NCI-H128 (cell line): ENCODE data around the gene TAL1.

Experiments
- DNase-seq: peaks from one replicate; lab custom pipeline; 2025; ENCODE audit not compliant: unreplicated experiment; lab: John Stamatoyannopoulos, UW

Gene TAL1

GRCh38 chr1:47229886-47230691 is 1.9 kb downstream of the TAL1 start:
- DNase-seq, result no peak

GRCh38 chr1:47229031-47229885 is 2.8 kb downstream of the TAL1 start:
- no peak for DNase-seq

- no peak for DNase-seq
These were observed 3.4 kb downstream of the TAL1 start for GRCh38 chr1:47228644-47229030.

GRCh38 chr1:47227341-47228232 is 4.4 kb downstream of the TAL1 start:
- DNase-seq, result no peak

- no peak for DNase-seq
These were observed 5.2 kb downstream of the TAL1 start for GRCh38 chr1:47226839-47227215.

GRCh38 chr1:47226121-47226838 is 5.7 kb downstream of the TAL1 start:
- no peak for DNase-seq

- no peak for DNase-seq
These were observed 6.5 kb downstream of the TAL1 start for GRCh38 chr1:47225430-47226100.

GRCh38 chr1:47224676-47225399 is 7.2 kb downstream of the TAL1 start:
- DNase-seq, result no peak

GRCh38 chr1:47223921-47224675 is 7.9 kb downstream of the TAL1 start:
- DNase-seq, result no peak

- DNase-seq, result no peak
These were observed 8.7 kb downstream of the TAL1 start for GRCh38 chr1:47223174-47223920.

GRCh38 chr1:47222476-47222875 is 9.5 kb downstream of the TAL1 start:
- DNase-seq, result no peak

- no peak for DNase-seq
These were observed 12.3 kb downstream of the TAL1 start for GRCh38 chr1:47219590-47220220.

GRCh38 chr1:47219001-47219400 is 13.0 kb downstream of the TAL1 start:
- DNase-seq, result no peak

GRCh38 chr1:47216278-47217059 is 15.6 kb downstream of the TAL1 start:
- DNase-seq, result no peak

GRCh38 chr1:47215713-47216112 is 16.3 kb downstream of the TAL1 start:
- no peak for DNase-seq

GRCh38 chr1:47214549-47214948 is 17.5 kb downstream of the TAL1 start:
- no peak for DNase-seq
